T-helper 1 cell treated with Interleukin-12 subunit alpha and Interleukin-12 subunit beta and Interleukin-4 antibody, amounts not matched to agents 30 μg/mL and 1 μg/mL, for 36 hours (primary cell): ENCODE data around the gene FEM1C.

Source experiments
- H3K27ac Mint-ChIP-seq: one replicate; pipeline ENCODE4 v1.8.0; 2021; ENCODE audit warnings: mild to moderate bottlenecking, mixed read lengths
- H3K27me3 Mint-ChIP-seq: one replicate; pipeline ENCODE4 v1.8.0; 2021; ENCODE audit warnings: low read depth, mixed read lengths
- H3K36me3 Mint-ChIP-seq: one replicate; pipeline ENCODE4 v1.8.0; 2021; ENCODE audit warnings: low read depth, mixed read lengths
- H3K4me1 Mint-ChIP-seq: one replicate; pipeline ENCODE4 v1.8.0; 2021; ENCODE audit warnings: low read depth, mixed read lengths
- H3K4me3 Mint-ChIP-seq: one replicate; pipeline ENCODE4 v1.8.0; 2021; ENCODE audit warnings: mild to moderate bottlenecking, moderate library complexity, mixed read lengths
- H3K9me3 Mint-ChIP-seq: one replicate; pipeline ENCODE4 v1.8.0; 2021; ENCODE audit warnings: mixed read lengths

FEM1C gene

GRCh38 chr5:115544043-115544435 lies 536 bp downstream of the FEM1C start:
- H3K36me3 Mint-ChIP-seq = peaks cover 43% of the 10 kb centered on the region
- peaks cover 39% of the 10 kb centered on the region for H3K4me1 Mint-ChIP-seq
- peak overlapping the region; percentile 100 for H3K27ac Mint-ChIP-seq
- peak overlapping the region; percentile 99 for H3K4me3 Mint-ChIP-seq
- H3K9me3 Mint-ChIP-seq = peaks cover 7% of the 10 kb centered on the region
- H3K27me3 Mint-ChIP-seq = peaks cover 1% of the 10 kb centered on the region

- H3K4me1 Mint-ChIP-seq = peaks cover 43% of the 10 kb centered on the region
- no peaks in the 10 kb centered on the region for H3K27me3 Mint-ChIP-seq
- peaks cover 49% of the 10 kb centered on the region for H3K36me3 Mint-ChIP-seq
- peak overlapping the region; percentile 99 for H3K4me3 Mint-ChIP-seq
- peak overlapping the region; percentile 100 for H3K27ac Mint-ChIP-seq
- H3K9me3 Mint-ChIP-seq = peaks cover 7% of the 10 kb centered on the region
Measured at GRCh38 chr5:115543365-115544042, 1.1 kb downstream of the FEM1C start.

- H3K27me3 Mint-ChIP-seq = no peaks in the 10 kb centered on the region
- H3K27ac Mint-ChIP-seq = peak overlapping the region; percentile 100
- H3K9me3 Mint-ChIP-seq = peaks cover 7% of the 10 kb centered on the region
- peak overlapping the region; percentile 99 for H3K4me3 Mint-ChIP-seq
- peaks cover 54% of the 10 kb centered on the region for H3K36me3 Mint-ChIP-seq
- H3K4me1 Mint-ChIP-seq = peaks cover 49% of the 10 kb centered on the region
Measured at GRCh38 chr5:115542651-115543364, 1.8 kb downstream of the FEM1C start.

- peaks cover 7% of the 10 kb centered on the region for H3K9me3 Mint-ChIP-seq
- peaks cover 57% of the 10 kb centered on the region for H3K36me3 Mint-ChIP-seq
- H3K27me3 Mint-ChIP-seq = no peaks in the 10 kb centered on the region
- peaks cover 52% of the 10 kb centered on the region for H3K4me1 Mint-ChIP-seq
- peak overlapping the region; percentile 50 for H3K27ac Mint-ChIP-seq
- peak overlapping the region; percentile 99 for H3K4me3 Mint-ChIP-seq
Measured at GRCh38 chr5:115542086-115542485, 2.5 kb downstream of the FEM1C start.

DNA sequence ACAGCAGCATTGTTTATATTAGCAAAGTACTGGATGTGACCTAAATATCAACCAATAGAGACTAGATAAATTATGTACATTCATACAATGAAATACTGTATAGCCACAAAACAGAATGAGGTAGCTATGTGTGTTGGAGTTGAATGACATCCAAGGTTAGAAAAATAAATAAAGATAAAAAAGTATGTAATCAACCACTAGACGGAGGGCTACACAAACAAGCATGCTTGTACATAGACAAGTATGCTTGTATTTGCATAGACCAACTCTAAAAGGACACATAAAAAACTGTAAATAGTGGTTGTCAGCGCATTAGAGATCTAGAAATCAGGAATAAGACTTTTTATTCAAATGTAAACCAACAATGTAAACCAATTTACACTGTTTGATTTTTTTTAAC lies 3.0 kb downstream of the FEM1C start:
- peak overlapping the region; percentile 99 for H3K4me3 Mint-ChIP-seq
- no peak overlapping the region for H3K27ac Mint-ChIP-seq
- H3K27me3 Mint-ChIP-seq = no peaks in the 10 kb centered on the region
- H3K9me3 Mint-ChIP-seq = peaks cover 7% of the 10 kb centered on the region
- H3K4me1 Mint-ChIP-seq = peaks cover 55% of the 10 kb centered on the region
- peaks cover 62% of the 10 kb centered on the region for H3K36me3 Mint-ChIP-seq

DNA sequence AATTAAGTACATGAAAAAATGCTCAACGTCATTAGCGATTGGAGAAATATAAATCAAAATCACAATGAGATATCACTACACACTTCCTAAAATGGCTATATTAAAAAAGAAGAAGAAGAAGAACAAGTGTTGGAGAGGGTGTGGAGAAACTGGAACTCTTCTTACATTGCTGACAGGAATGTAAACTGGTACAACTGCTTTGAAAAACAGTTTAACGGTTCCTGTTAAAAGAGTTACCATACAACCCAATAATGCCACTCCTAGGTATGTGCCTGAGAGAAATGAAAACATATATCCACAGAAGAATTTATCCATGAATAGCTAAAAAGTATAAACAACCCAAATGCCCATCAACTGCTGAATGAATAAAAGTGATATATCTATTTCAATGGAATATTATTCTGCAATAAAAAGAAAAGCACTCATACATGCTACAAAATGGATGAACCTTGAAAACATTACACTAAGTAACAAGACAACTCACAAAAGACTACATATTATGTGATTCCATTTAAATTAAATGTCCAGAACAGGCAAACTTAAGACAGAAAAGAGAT lies 9.0 kb downstream of the FEM1C start:
- Mint-ChIP-seq H3K36me3 (peaks cover 56% of the 10 kb centered on the region), H3K4me3 (no peak overlapping the region), H3K27me3 (no peaks in the 10 kb centered on the region), H3K4me1 (peaks cover 56% of the 10 kb centered on the region), H3K9me3 (no peaks in the 10 kb centered on the region), H3K27ac (no peak overlapping the region)

DNA sequence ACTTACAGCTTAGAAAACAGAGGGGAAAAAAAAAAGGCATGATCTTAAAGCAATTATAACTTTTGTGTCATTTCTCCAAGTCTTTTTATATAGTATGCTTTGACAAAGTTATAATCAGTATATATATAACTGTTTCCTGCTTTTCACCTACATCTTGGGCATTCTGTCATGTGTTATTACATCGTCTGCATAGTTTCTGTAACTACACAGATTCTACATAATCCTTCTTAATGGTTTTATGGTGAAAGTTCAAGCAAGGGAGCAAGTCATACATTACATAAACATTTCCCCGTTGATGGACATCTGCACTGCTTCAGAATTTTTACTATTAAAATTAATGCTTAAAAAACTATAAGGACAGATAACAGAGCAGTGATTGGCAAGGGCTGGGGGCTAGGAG lies 12.1 kb downstream of the FEM1C start:
- Mint-ChIP-seq H3K27ac (no peak overlapping the region), H3K4me3 (no peak overlapping the region), H3K4me1 (peaks cover 46% of the 10 kb centered on the region), H3K36me3 (peaks cover 41% of the 10 kb centered on the region), H3K27me3 (no peaks in the 10 kb centered on the region), H3K9me3 (no peaks in the 10 kb centered on the region)

DNA sequence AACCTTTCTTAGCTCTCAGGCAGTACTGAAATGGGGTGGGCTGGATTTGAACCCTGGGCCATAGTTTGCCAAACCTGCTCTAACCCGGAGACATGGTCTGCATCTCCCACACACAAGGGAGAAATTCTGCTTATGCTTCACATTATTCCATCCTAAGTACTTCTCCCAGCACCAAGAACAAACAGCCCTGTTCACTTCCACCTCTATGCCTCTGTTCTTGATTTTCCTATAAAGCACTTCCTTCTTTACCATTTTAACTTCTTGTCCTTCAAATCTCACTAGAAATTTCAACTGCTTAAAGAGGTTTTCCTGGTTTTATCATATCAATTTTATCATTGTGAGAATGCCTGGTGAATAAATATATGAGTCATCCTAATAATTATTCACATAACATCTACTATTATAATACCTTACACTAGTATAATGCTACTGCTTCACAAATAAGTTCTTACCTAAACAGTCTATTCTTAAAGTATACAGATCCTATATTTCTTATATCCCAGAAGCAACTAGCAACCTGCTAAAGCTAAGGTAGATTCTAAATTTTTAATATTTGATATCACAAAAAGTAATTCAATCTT lies 12.7 kb downstream of the FEM1C start:
- Mint-ChIP-seq H3K4me3 (no peak overlapping the region), H3K9me3 (no peaks in the 10 kb centered on the region), H3K4me1 (peaks cover 41% of the 10 kb centered on the region), H3K27ac (no peak overlapping the region), H3K27me3 (no peaks in the 10 kb centered on the region), H3K36me3 (peaks cover 35% of the 10 kb centered on the region)

- peaks cover 38% of the 10 kb centered on the region for H3K4me1 Mint-ChIP-seq
- H3K27me3 Mint-ChIP-seq = no peaks in the 10 kb centered on the region
- no peaks in the 10 kb centered on the region for H3K9me3 Mint-ChIP-seq
- no peak overlapping the region for H3K27ac Mint-ChIP-seq
- no peak overlapping the region for H3K4me3 Mint-ChIP-seq
- H3K36me3 Mint-ChIP-seq = peaks cover 32% of the 10 kb centered on the region
Measured at GRCh38 chr5:115531380-115531779, 13.2 kb downstream of the FEM1C start.

DNA sequence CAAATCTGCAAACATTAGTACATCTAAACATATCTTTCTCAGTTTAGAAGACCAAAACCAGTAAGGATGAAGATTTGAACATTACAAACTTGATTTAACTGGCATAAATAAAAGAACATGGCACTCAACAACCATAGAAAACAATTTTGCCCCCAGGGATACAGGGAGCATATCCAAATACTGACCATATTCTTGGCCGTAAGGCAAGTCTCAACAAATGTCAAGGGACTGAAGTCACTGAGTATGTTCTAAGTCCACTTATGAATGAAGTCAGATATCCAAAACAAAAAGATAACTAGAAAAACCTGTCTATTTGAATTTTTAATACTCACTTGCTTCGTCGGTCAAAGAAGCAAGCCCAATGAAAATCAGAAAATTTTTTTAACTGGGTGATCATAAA lies 14.1 kb downstream of the FEM1C start:
- Mint-ChIP-seq H3K9me3 (no peaks in the 10 kb centered on the region), H3K36me3 (peaks cover 25% of the 10 kb centered on the region), H3K4me1 (peaks cover 32% of the 10 kb centered on the region), H3K4me3 (no peak overlapping the region), H3K27ac (no peak overlapping the region), H3K27me3 (no peaks in the 10 kb centered on the region)

DNA sequence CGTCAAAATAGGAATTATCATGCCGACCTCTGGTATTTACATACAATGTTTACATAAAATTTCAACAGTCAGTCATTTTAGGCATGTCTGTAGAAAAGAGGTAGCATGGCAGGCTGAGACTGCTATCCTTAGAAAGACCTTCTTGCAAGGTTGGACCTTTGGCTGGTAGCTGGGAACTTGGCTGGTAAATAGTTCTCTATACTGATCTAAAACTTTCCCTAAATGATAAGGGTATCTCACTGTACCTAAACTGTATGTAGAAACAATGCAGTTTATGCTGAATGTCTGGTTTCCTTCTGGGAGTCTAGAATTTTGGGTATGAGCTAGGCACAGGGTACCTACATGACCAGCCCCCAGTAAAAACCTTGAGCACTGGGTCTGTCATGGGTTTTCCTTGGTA lies 18.0 kb downstream of the FEM1C start:
- Mint-ChIP-seq H3K4me1 (peaks cover 33% of the 10 kb centered on the region), H3K27ac (no peak overlapping the region), H3K36me3 (peaks cover 30% of the 10 kb centered on the region), H3K4me3 (no peak overlapping the region), H3K9me3 (no peaks in the 10 kb centered on the region), H3K27me3 (no peaks in the 10 kb centered on the region)

DNA sequence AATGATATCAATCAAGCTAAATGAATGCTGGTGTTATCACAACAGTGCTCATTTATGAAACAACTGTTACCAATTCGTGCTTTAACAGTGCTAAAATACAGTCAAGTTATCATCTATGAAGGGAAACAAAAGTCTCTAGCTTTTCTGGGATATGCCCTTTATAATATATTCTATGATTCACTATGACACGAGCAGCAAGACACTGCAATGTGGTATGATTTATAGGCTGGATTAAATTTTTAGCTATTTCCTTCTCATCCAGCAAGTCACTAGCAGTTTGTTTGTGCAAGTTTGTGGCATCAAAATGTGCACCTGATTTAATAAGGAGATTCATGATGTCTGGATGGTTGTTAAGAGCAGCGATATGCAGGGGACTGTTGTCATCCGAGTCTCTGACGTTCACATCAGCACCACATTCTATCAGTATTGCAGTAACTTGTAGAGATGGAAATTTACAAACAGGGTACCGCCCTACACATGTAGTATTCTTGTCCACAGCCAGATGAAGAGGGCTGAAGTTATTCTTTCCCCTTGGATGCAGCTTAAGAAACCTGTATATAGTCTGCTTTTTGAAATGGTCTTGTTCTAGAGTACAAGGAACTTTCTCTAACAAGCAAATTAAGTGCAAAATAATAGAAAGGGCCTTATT lies 20.3 kb downstream of the FEM1C start:
- Mint-ChIP-seq H3K4me1 (peaks cover 26% of the 10 kb centered on the region), H3K9me3 (no peaks in the 10 kb centered on the region), H3K27ac (no peak overlapping the region), H3K27me3 (no peaks in the 10 kb centered on the region), H3K36me3 (peaks cover 35% of the 10 kb centered on the region), H3K4me3 (no peak overlapping the region)

- peak overlapping the region; percentile 47 for H3K27ac Mint-ChIP-seq
- H3K9me3 Mint-ChIP-seq = no peaks in the 10 kb centered on the region
- no peaks in the 10 kb centered on the region for H3K27me3 Mint-ChIP-seq
- peaks cover 32% of the 10 kb centered on the region for H3K36me3 Mint-ChIP-seq
- H3K4me1 Mint-ChIP-seq = peaks cover 18% of the 10 kb centered on the region
- H3K4me3 Mint-ChIP-seq = peak overlapping the region; percentile 40
Measured at GRCh38 chr5:115522832-115523403, 21.7 kb downstream of the FEM1C start.

DNA sequence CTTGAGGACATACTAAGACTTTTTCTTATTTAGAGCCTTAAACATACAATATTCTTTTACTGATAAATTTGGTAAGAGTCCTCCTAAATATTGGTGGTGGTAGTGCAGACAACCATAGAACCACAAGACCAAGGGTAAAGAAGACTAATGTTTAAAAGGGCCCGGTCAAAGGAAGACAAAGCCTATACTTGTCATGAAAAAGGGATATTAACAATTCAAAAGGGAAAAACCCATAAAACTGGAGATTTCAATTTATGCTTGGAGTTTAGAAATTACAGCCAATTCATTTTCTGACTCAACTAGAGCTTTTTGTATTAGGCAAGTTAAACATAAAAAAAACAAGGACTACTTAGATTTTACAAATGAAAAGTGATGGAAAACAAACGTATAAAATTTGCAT lies 24.4 kb downstream of the FEM1C start:
- Mint-ChIP-seq H3K27me3 (no peaks in the 10 kb centered on the region), H3K27ac (no peak overlapping the region), H3K4me3 (no peak overlapping the region), H3K9me3 (no peaks in the 10 kb centered on the region), H3K36me3 (peaks cover 38% of the 10 kb centered on the region), H3K4me1 (peaks cover 17% of the 10 kb centered on the region)
